Endothelial cell (in vitro differentiated cells): ENCODE measurements around the gene C22orf31. TPM values are rescaled to one million over a fixed set of nuclear protein-coding genes. Genes with fewer than 3 reads are reported as not detected.

Experiments used
- DNase-seq: peaks from one replicate; pipeline ENCODE4 v3.0.0; 2021; ENCODE audit warnings: low spot score
- H3K27ac Mint-ChIP-seq: one replicate; pipeline ENCODE4 v1.8.0; 2021; ENCODE audit warnings: mixed read lengths, inconsistent platforms; ENCODE audit not compliant: unreplicated experiment
- H3K27me3 Mint-ChIP-seq: one replicate; pipeline ENCODE4 v1.8.0; 2021; ENCODE audit warnings: mild to moderate bottlenecking, moderate library complexity, mixed read lengths, inconsistent platforms; ENCODE audit not compliant: unreplicated experiment
- H3K36me3 Mint-ChIP-seq: one replicate; pipeline ENCODE4 v1.8.0; 2021; ENCODE audit warnings: mild to moderate bottlenecking, low read depth, mixed read lengths, inconsistent platforms; ENCODE audit not compliant: unreplicated experiment
- H3K4me1 Mint-ChIP-seq: one replicate; pipeline ENCODE4 v1.8.0; 2021; ENCODE audit warnings: mild to moderate bottlenecking, mixed read lengths, inconsistent platforms; ENCODE audit not compliant: unreplicated experiment
- H3K4me3 Mint-ChIP-seq: one replicate; pipeline ENCODE4 v1.8.0; 2021; ENCODE audit warnings: mild to moderate bottlenecking, mixed read lengths, inconsistent platforms; ENCODE audit not compliant: unreplicated experiment
- H3K9me3 Mint-ChIP-seq: one replicate; pipeline ENCODE4 v1.8.0; 2021; ENCODE audit warnings: mixed read lengths, inconsistent platforms; ENCODE audit not compliant: unreplicated experiment
- total RNA-seq: library from RNA; stranded (reverse); fragmentation: NEBNext Ultra II Directional; extraction: Animal tissue kit (Norgen Biotek cat#: 25700); gene quantifications from one replicate; pipeline ENCODE4 v1.2.1, GENCODE V29; 2021; ENCODE audit not compliant: unreplicated experiment
- TF ChIP-seq, protein P1 (sequence below): fragments of 200-600 bp; sonication (generic); IDR thresholded peaks from one replicate; pipeline ENCODE4 v1.5.0; 2021; ENCODE audit warnings: antibody characterized with exemption; ENCODE audit not compliant: unreplicated experiment

The C22orf31 gene
- total RNA-seq, 1 donor from 2014 or later: not detected

DNA sequence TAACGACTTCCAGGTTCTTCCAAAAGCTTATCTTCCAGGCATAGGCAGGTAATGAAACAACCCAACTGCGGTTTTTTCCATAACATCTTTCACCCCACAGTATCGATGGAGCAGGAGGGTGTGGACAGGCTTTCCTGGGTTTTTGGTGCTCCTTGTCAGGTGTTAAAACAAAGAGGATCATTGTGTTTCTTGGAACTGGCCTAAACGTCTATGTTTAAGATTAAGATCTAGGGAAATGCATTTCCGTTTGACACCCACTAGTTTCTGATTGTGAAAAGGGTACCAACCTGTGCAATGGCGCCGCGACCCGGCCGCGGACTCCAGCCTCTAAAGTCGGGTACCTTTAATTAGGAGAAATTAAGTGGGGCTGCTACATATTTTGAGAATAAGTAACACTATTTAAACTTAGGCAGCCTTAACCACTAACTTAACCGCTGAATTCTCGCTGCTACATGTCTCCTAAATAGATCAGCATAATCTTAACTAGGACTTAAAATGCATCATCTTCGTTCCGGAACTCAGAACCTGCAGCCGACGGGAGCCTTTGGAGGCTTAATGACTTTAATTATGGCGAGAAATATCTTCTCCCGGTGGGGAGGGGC lies 31.5 kb downstream of the C22orf31 start:
- Mint-ChIP-seq H3K4me1 (peaks cover 6% of the 10 kb centered on the region), H3K27me3 (no peaks in the 10 kb centered on the region), H3K4me3 (peak overlapping the region; percentile 89), H3K27ac (no peak overlapping the region), H3K36me3 (no peaks in the 10 kb centered on the region), H3K9me3 (no peaks in the 10 kb centered on the region)
- DNase-seq: no peak
- TF ChIP-seq, protein P1, sequence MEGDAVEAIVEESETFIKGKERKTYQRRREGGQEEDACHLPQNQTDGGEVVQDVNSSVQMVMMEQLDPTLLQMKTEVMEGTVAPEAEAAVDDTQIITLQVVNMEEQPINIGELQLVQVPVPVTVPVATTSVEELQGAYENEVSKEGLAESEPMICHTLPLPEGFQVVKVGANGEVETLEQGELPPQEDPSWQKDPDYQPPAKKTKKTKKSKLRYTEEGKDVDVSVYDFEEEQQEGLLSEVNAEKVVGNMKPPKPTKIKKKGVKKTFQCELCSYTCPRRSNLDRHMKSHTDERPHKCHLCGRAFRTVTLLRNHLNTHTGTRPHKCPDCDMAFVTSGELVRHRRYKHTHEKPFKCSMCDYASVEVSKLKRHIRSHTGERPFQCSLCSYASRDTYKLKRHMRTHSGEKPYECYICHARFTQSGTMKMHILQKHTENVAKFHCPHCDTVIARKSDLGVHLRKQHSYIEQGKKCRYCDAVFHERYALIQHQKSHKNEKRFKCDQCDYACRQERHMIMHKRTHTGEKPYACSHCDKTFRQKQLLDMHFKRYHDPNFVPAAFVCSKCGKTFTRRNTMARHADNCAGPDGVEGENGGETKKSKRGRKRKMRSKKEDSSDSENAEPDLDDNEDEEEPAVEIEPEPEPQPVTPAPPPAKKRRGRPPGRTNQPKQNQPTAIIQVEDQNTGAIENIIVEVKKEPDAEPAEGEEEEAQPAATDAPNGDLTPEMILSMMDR: no peak

DNA sequence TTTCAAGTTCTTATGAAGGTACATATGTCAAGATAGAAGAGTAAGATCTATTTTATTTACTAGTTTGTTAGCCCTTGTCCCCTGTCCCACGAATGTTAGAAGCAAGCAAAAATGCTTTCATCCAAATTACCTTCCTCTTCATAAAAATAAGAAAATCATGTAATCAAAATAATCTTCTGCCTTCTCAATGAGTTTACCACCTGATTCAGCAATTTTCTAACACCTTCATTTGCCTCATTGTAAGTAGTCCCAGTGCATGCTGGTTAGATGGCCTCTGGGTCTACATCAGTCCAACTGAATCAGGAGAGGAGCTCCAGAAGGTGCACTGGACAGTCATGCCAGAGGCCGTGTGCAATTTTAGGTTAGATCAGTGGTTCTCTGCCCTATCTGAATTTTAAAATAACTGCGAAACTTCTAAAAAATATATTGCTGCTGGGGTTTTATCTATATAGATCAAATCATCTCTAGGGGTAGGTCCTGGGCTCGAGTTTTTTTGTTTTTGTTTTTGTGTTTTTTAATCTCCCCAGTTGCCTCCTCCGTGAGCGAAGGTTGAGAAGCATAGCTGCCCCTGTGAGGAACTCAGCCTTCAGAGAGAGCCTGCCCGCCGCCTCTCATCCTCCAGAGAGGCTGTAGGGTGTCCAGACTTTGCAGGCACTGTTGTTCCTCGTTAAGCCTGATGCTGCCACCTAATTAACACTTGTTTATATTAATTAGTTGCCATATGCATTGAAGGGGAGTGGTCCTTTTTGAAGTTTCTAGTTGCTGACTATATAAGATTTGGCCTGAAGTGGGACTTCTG lies 32.2 kb downstream of the C22orf31 start:
- no peak for DNase-seq
- Mint-ChIP-seq H3K36me3 (no peaks in the 10 kb centered on the region), H3K4me3 (no peak overlapping the region), H3K27me3 (no peaks in the 10 kb centered on the region), H3K27ac (no peak overlapping the region), H3K4me1 (peaks cover 6% of the 10 kb centered on the region), H3K9me3 (no peaks in the 10 kb centered on the region)
- TF ChIP-seq, protein P1: no peak

DNA sequence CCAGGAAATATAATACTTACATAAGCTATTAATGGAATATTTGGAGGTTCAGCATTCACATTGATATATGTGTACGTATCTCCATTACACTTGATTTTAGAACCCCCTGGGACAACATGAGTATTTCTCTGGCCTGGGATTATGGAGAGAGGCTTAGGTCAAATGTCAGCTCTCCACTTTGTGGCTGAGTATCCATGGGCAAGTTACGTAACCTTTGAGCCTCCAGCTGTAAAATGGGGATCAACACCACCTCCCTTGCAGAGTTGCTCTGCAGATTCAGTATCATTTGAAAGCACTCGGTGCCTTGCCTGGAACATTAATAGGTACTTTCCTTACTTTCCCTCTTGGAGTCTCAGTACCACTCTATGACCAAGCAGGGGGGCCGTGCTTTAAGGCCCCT lies 33.2 kb downstream of the C22orf31 start:
- Mint-ChIP-seq H3K4me1 (peaks cover 15% of the 10 kb centered on the region), H3K9me3 (no peaks in the 10 kb centered on the region), H3K27ac (no peak overlapping the region), H3K27me3 (no peaks in the 10 kb centered on the region), H3K36me3 (no peaks in the 10 kb centered on the region), H3K4me3 (no peak overlapping the region)
- DNase-seq: no peak
- TF ChIP-seq, protein P1: no peak

DNA sequence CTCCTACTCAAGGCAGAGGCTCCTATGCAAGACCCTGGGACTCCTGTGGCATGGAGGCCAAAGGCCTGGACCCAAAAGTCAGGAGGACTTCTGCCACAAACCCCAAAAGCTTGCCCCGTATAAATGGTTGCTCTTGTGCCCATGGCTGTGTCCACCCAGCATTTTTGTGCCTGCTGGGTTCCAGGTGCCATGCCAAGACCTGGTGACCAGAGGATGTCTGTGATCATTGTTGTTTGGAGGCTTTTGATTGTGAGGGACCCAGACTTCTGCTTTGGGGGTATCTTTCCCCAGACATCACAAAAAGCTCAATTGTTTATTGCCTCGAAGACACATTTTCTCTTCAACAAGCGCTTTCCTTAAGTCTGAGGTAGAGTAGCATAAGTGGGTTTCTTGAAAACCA lies 35.1 kb downstream of the C22orf31 start:
- Mint-ChIP-seq H3K27me3 (no peaks in the 10 kb centered on the region), H3K9me3 (no peaks in the 10 kb centered on the region), H3K4me1 (peaks cover 18% of the 10 kb centered on the region), H3K27ac (no peak overlapping the region), H3K36me3 (no peaks in the 10 kb centered on the region), H3K4me3 (no peak overlapping the region)
- DNase-seq: no peak
- TF ChIP-seq, protein P1: no peak

DNA sequence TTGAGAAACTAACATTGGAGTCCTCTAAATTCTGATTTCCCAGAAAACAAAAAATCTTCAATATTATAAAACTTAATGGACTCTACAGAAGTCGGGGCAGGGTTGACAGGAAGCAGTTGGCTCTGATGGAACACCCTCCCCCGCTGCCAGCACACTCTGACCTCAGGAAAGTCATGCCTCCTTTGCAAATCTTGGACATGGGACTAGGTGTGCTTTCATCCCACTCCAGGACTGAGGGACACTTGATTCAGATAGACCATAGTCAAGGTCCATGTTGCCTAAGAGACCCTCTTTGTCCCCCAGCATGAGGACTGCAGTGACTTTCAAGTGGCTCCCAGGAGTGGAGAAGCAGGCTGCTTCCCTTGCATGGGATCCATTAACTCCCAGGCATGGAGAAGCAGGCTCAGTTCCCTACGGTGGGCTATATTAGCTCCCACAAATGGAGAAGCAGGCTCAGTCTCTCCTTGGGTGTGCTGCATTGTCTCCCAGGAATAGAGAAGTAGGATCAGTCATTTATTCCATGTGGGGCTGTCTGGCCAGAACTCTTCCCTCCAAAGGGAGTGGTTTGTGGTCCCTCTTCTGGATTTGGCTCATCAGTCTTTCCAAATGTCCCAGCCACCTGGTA lies 38.3 kb downstream of the C22orf31 start:
- H3K4me1 Mint-ChIP-seq: peaks cover 13% of the 10 kb centered on the region
- H3K36me3 Mint-ChIP-seq: peaks cover 3% of the 10 kb centered on the region
- TF ChIP-seq, protein P1: no peak
- H3K9me3 Mint-ChIP-seq: no peaks in the 10 kb centered on the region
- no peak for DNase-seq
- no peak overlapping the region for H3K27ac Mint-ChIP-seq
- no peaks in the 10 kb centered on the region for H3K27me3 Mint-ChIP-seq
- no peak overlapping the region for H3K4me3 Mint-ChIP-seq
